T-helper 1 cell treated with Interleukin-12 subunit alpha and Interleukin-12 subunit beta and Interleukin-4 antibody, amounts not matched to agents 30 ng/mL and 1 ng/mL, for 36 hours (primary cell): ENCODE results near the gene LBX2. TPM values are rescaled to one million over a fixed set of nuclear protein-coding genes. Genes with fewer than 3 reads are reported as not detected.

Experiments used
- intact Hi-C: fragments of 100-400 bp; cut with micrococcal nuclease; formaldehyde crosslinking; loops from one replicate; pipeline ENCODE4 v1.15.1; 2024
- total RNA-seq: library from RNA; stranded (reverse); gene quantifications from 2 replicates; pipeline ENCODE4 v1.2.3, GENCODE V29; 2022

The LBX2 gene
- total RNA-seq, 1 donor from 2014 or later: 0.42 TPM

- intact Hi-C loops: loop anchor here (2.0 to 5.0 kb wide), 4 partner anchors 195 to 1072 kb away; partner anchors contain the start of genes ALMS1 and SEMA4F
Observed at GRCh38 chr2:74459503-74460118, 39.8 kb downstream of the LBX2 start.

GRCh38 chr2:74458938-74459363, 40.5 kb downstream of the LBX2 start:
- intact Hi-C loops: loop anchor here (1.0 to 5.0 kb wide), 15 partner anchors 7 to 1225 kb away; partner anchors contain the start of genes ALMS1, AUP1, C2orf81 and CCT7

GRCh38 chr2:74458132-74458937, 41.1 kb downstream of the LBX2 start, which contains the start of gene WBP1:
WBP1 (plus strand) TSS chr2:74458438; CDS start chr2:74458603, 165 bp downstream.
- intact Hi-C loops: loop anchor here (1.0 to 5.0 kb wide), 15 partner anchors 8 to 1224 kb away; partner anchors contain the start of genes ALMS1, AUP1, C2orf81 and CCT7

GRCh38 chr2:74457549-74458131, 41.8 kb downstream of the LBX2 start:
- intact Hi-C loops: loop anchor here (1.0 to 5.0 kb wide), 15 partner anchors 9 to 1223 kb away; partner anchors contain the start of genes ALMS1, AUP1, C2orf81 and CCT7

- intact Hi-C loops: loop anchor here (5.0 kb wide), 1 partner anchor 1070 kb away; the partner anchor contains the start of gene ALMS1
Observed at GRCh38 chr2:74457129-74457548, 42.3 kb downstream of the LBX2 start.

- intact Hi-C loops: loop anchor here (1.0 to 5.0 kb wide), 17 partner anchors 10 to 1222 kb away; partner anchors contain the start of genes ALMS1, AUP1, DGUOK and DOK1
Observed at GRCh38 chr2:74454654-74455511, 44.5 kb downstream of the LBX2 start, which contains the start of gene INO80B. INO80B (plus strand) TSS chr2:74455087; CDS start chr2:74455117, 30 bp downstream.

- intact Hi-C loops: no loop called here
Observed at GRCh38 chr2:74450570-74451190, 48.7 kb downstream of the LBX2 start.

GRCh38 chr2:74448771-74449170, 50.6 kb downstream of the LBX2 start:
- intact Hi-C loops: no loop called here

Other genes starting within 250 kb of the LBX2 start
- 2.6 and 3.7 TPM in 2 replicates for gene SLC4A5, start 156.2 kb downstream of the LBX2 start, total RNA-seq
- gene DCTN1, start 119.3 kb downstream of the LBX2 start, total RNA-seq: 110 and 111 TPM in 2 replicates
- 3.5 and 3.9 TPM in 2 replicates for gene C2orf81, start 78.0 kb downstream of the LBX2 start, total RNA-seq
- 57.2 and 60.2 TPM in 2 replicates for gene WDR54, start 77.9 kb downstream of the LBX2 start, total RNA-seq
- 3.7 and 4.0 TPM in 2 replicates for gene RTKN, start 57.7 kb downstream of the LBX2 start, total RNA-seq
- gene INO80B, start 44.5 kb downstream of the LBX2 start, total RNA-seq: 52.2 and 52.8 TPM in 2 replicates
- 49.4 and 56.6 TPM in 2 replicates for gene WBP1, start 41.2 kb downstream of the LBX2 start, total RNA-seq
- 77.3 and 82.5 TPM in 2 replicates for gene MOGS, start 34.2 kb downstream of the LBX2 start, total RNA-seq
- 111 and 121 TPM in 2 replicates for gene MRPL53, start 26.9 kb downstream of the LBX2 start, total RNA-seq
- 38.1 and 43.9 TPM in 2 replicates for gene CCDC142, start 16.6 kb downstream of the LBX2 start, total RNA-seq
- gene TTC31, start 16.5 kb downstream of the LBX2 start, total RNA-seq: 47.9 and 48.3 TPM in 2 replicates
- 36.4 and 44.7 TPM in 2 replicates for gene PCGF1, start 8.1 kb upstream of the LBX2 start, total RNA-seq
- gene TLX2, start 14.8 kb upstream of the LBX2 start, total RNA-seq: 1.2 and 1.6 TPM in 2 replicates
- 0.47 and 0.56 TPM in 2 replicates for gene DQX1, start 26.6 kb upstream of the LBX2 start, total RNA-seq
- gene AUP1, start 30.1 kb upstream of the LBX2 start, total RNA-seq: 155 and 156 TPM in 2 replicates
- 60.0 and 61.5 TPM in 2 replicates for gene HTRA2, start 30.3 kb upstream of the LBX2 start, total RNA-seq
- 0.78 and 0.98 TPM in 2 replicates for gene LOXL3, start 54.3 kb upstream of the LBX2 start, total RNA-seq
- 47.5 and 51.8 TPM in 2 replicates for gene DOK1, start 55.1 kb upstream of the LBX2 start, total RNA-seq
- not detected in 2 replicates for gene M1AP, start 148.7 kb upstream of the LBX2 start, total RNA-seq
- 3.1 and 5.5 TPM in 2 replicates for gene SEMA4F, start 154.6 kb upstream of the LBX2 start, total RNA-seq